BJ (cell line): ENCODE measurements around the gene ZMAT5. TPM values are rescaled to one million over a fixed set of nuclear protein-coding genes. Genes with fewer than 3 reads are reported as not detected.

Experiments used
- CTCF ChIA-PET: fragments of 350-600 bp; formaldehyde crosslinking; extraction: SDS; loops from one replicate; lab custom pipeline; 2021; ENCODE audit warnings: antibody characterized with exemption, inconsistent platforms; lab: Yijun Ruan, JAX
- POLR2A ChIA-PET: fragments of 300-600 bp; sonication (Branson Sonifier 250); formaldehyde crosslinking; extraction: SDS; loops from one replicate; lab custom pipeline; 2021; ENCODE audit warnings: antibody characterized with exemption; lab: Charles Lee
- DNase-seq: peaks from one replicate; pipeline ENCODE4 v3.0.0-alpha.2; 2011; ENCODE audit warnings: low read depth
- H3K27me3 ChIP-seq: 2 replicates; pipeline ENCODE4 v1.6.0; 2011; ENCODE audit warnings: low read length; ENCODE audit not compliant: control insufficient read depth, insufficient read depth
- H3K36me3 ChIP-seq: 2 replicates; pipeline ENCODE4 v1.5.1; 2011; ENCODE audit warnings: low read length; ENCODE audit not compliant: control insufficient read depth, insufficient read depth
- H3K4me3 ChIP-seq: 2 replicates; pipeline ENCODE4 v1.5.1; 2011; ENCODE audit warnings: low read depth, mild to moderate bottlenecking, control low read depth, low read length
- CTCF ChIP-seq: IDR thresholded peaks from 2 replicates; pipeline ENCODE4 v1.5.1; 2011; ENCODE audit warnings: low read depth, mild to moderate bottlenecking, control low read depth, inconsistent platforms, low read length, moderate library complexity; ENCODE audit not compliant: insufficient read depth
- polyA plus RNA-seq: library from polyadenylated mRNA; depleted of rRNA; stranded (reverse); fragments of >200 nt; gene quantifications from 2 replicates; pipeline ENCODE4 v1.2.3, GENCODE V29; 2011

The ZMAT5 gene
- polyA plus RNA-seq, 1 experiment = 29.0 TPM

DNA sequence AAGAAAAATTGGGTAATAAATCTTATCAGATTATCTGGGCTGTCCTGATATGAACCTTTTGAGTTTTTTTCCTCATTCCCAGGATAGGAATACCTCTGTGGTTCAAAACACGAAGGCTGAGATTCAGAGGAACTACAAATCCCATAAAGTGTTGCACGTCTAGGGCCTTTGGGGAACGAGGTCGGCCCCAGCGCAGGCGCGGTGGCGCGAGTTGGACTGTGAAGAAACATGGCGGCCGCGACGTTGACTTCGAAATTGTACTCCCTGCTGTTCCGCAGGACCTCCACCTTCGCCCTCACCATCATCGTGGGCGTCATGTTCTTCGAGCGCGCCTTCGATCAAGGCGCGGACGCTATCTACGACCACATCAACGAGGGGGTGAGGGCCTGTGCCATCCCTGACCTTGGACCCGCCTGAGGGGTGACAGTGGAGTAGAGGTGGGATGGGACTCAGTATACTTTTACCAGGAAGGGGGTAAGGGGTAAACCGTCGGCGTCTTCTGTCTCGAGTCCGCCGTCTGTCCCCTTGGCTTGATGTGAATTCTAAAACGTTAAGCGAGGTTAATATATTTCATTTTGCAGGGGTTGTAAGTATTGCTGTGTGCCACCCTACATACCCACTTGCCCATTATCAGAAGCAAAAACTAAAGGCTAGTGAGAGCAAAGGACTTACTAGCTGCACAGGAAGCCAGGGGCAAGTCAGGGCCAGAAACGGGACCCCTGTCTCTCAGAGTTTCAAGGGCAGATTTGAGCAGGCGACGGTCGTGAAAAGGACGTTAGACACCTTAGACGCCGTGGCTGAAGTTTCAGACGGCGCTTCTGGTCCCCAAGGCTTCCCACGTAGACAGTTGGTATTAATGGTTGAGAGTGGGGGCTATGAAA lies 604 bp upstream of the ZMAT5 start, which contains the start of gene UQCR10:
TSS of gene UQCR10 (plus strand) at position 199 of the 881 bp plus-strand sequence. CDS start at position 229, 30 bp downstream.
- peaks cover 4% of the 10 kb centered on the region for H3K36me3 ChIP-seq
- ChIA-PET CTCF (interaction anchor here (0.6 to 1.9 kb wide), 5 partner anchors 26 to 322 kb away, joined by 3 to 7 read pairs (median 3); no protein-coding TSS in a partner anchor), POLR2A (interaction anchor here (0.6 kb wide), 1 partner anchor 330 kb away, joined by 3 read pairs; no protein-coding TSS in a partner anchor)
- TF ChIP-seq CTCF = no peak
- DNase-seq = no peak
- H3K4me3 ChIP-seq = peak within 1 kb of the TSS; percentile 85
- H3K27me3 ChIP-seq = no peaks in the 10 kb centered on the region

DNA sequence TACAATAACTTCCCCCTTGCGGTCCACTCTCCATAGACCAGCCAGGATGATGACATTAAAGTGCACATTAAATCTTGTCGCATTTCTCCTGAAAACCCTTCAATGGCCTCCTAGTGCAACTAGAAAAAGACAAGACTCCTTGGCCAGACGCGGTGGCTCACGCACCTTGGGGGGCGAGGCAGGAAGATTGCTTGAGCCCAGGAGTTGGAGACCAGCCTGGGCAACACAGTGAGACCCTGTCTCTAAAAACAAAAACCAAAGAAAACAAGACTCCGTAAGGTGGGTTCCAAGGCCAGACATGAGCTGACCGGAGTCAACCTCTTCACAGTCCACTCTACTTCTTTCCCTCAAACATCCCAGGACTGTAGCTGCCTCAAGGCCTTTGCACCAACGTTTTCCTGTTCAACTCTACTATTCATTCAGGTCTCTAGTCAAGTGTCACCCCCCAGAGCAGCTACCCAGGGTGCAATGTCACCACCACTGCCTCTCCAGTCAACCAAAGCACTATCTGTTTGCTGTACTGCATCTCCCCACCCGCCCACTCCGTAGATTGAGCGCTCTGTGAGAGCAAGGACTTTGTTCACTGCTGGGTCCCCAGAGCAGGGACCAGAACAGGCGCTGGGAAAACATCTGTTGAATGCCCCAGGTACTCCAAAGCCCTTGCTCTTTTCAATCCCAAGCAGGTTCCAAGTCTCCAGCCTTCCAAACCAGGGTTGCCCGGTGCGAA lies 739 bp downstream of the ZMAT5 start:
- CTCF ChIA-PET = interaction anchor here (0.6 to 1.9 kb wide), 5 partner anchors 25 to 323 kb away, joined by 3 to 7 read pairs (median 3); no protein-coding TSS in a partner anchor
- Histone ChIP-seq H3K27me3 (no peaks in the 10 kb centered on the region), H3K4me3 (peak overlapping the region; percentile 85), H3K36me3 (peaks cover 4% of the 10 kb centered on the region)
- POLR2A ChIA-PET = no interaction called here
- no peak for DNase-seq
- TF ChIP-seq CTCF = no peak

DNA sequence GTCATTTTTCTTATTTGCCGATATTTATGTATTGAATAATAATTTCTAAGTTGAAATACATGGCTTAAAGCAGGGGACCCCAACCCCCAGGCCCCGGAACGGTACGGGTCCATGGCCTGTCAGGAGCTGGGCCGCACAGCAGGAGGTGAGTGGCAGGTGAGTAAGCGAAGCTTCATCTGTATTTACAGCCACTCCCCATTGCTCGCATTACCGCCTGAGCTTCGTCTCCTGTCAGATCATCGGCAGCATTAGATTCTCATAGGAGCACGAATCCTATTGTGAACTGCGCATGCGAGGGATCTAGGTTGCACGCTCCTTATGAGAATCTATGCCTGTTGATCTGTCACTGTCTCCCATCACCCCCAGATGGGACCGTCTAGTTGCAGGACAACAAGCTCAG lies 4.5 kb downstream of the ZMAT5 start:
- no peak for DNase-seq
- no peak for TF ChIP-seq CTCF
- Histone ChIP-seq H3K27me3 (no peaks in the 10 kb centered on the region), H3K4me3 (no peak overlapping the region), H3K36me3 (no peaks in the 10 kb centered on the region)
- POLR2A ChIA-PET = no interaction called here
- CTCF ChIA-PET = interaction anchor here (0.7 kb wide), 1 partner anchor 722 kb away, joined by 3 read pairs; no protein-coding TSS in a partner anchor

DNA sequence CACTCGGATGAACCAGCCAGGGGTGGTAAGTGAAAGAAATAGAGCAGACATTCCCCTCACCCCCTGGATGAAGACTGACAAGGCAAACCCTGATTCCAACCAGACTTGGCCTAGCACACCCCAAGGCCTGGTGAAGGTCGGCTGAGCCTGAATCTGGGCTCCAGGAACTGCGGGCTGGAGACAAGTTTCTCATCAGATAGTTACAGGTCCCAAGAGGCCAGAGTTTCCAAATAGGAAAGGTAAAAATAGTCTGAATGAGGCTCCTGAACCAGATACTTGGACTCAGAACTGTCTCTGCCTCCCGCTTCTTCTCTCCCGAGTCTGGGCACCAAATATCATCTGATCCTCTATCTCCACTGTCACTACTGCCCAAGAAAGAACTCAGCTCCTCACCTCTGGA lies 7.8 kb downstream of the ZMAT5 start:
- DNase-seq = no peak
- CTCF ChIA-PET = interaction anchor here (0.9 kb wide), 1 partner anchor 69 kb away, joined by 3 read pairs; no protein-coding TSS in a partner anchor

More for the DNA sequence above, 7.8 kb downstream of the ZMAT5 start:
- POLR2A ChIA-PET = no interaction called here
- H3K36me3 ChIP-seq = no peaks in the 10 kb centered on the region
- no peak for TF ChIP-seq CTCF
- H3K4me3 ChIP-seq = no peak overlapping the region
- no peaks in the 10 kb centered on the region for H3K27me3 ChIP-seq
